PFSK-1 (cell line): ENCODE data around the gene TMEM223.

Source experiments
- FOXP2 ChIP-seq: optimal IDR thresholded peaks from 2 replicates; pipeline ENCODE3; 2011; ENCODE audit warnings: borderline replicate concordance, control low read depth, inconsistent platforms; ENCODE audit not compliant: insufficient read depth; ENCODE audit errors: extremely low read length, extremely low read depth
- POLR2AphosphoS5 ChIP-seq: IDR thresholded peaks from 2 replicates; pipeline ENCODE4 v1.6.1; 2012; ENCODE audit warnings: low read depth, mild to moderate bottlenecking, control low read depth, low read length, moderate library complexity
- REST ChIP-seq, 2 experiments: IDR thresholded peaks; 2 replicates each; pipeline versions ENCODE4 v1.6.1 to v1.8.0; 2011 to 2012; ENCODE audit warnings: low read depth in 2 of 2, low read length in 2 of 2, control low read depth in 1 of 2, inconsistent platforms in 1 of 2, mild to moderate bottlenecking in 1 of 2, moderate library complexity in 1 of 2; ENCODE audit not compliant: insufficient read depth in 1 of 2
- SIN3A ChIP-seq: IDR thresholded peaks from 2 replicates; pipeline ENCODE4 v1.6.1; 2012; ENCODE audit warnings: mild to moderate bottlenecking, low read length, moderate library complexity, borderline replicate concordance; ENCODE audit not compliant: insufficient read depth
- TAF1 ChIP-seq: IDR thresholded peaks from 2 replicates; pipeline ENCODE4 v1.6.1; 2012; ENCODE audit warnings: low read length, control low read depth, borderline replicate concordance; ENCODE audit not compliant: insufficient read depth

Gene TMEM223

DNA sequence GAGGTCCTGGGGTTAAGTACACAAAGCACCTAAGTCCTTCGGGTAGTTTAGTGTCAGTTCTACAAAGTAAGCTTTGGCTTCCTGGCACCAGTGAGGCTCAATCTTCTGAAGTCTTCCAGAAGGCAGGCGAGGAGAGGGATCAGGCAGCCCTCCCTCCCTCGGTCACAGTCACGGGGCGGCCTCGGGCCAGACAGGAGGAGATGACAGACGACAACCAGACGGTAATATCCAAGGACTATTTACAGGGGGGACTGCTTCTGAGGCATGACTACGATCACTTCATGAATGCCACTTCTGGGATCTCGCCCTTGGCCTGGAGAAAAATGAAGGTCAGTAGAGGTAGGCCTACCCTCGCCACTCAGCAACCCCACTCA is 383 bp upstream of the TMEM223 start:
- no peak for TF ChIP-seq SIN3A
- TF ChIP-seq REST (IDR thresholded peaks at IDR 0.05; ENCODE audit: insufficient read depth in 1 of 2, low read depth in 2 of 2, low read length in 2 of 2): no peak
- TF ChIP-seq POLR2AphosphoS5: no peak
- TF ChIP-seq FOXP2: no peak
- TF ChIP-seq TAF1: no peak

DNA sequence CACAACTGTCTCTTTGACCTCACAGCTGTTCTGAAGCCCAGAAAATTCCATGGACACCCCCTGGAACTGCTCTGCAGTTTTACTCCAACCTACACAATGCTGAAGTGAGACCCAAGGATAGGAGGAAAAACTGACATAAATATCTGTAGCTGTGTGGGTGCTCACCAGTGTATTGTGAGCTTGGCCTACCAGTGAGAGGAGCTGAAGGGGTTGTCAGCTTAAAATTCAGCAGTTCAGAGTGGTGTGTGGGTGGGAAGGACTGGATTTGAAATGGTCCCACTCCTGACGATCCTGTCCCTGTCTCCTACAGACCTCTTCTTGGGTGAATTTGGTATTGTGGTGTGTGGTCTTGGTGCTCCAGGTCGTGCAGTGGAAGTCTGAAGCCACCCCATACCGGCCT is 2.2 kb downstream of the TMEM223 start:
- TF ChIP-seq POLR2AphosphoS5 (no peak), SIN3A (no peak), REST (IDR thresholded peaks at IDR 0.05; ENCODE audit: insufficient read depth in 1 of 2, low read depth in 2 of 2, low read length in 2 of 2) (no peak), FOXP2 (no peak), TAF1 (no peak)

GRCh38 chr11:62788991-62789390 is 2.8 kb downstream of the TMEM223 start:
- TF ChIP-seq FOXP2 (no peak), TAF1 (no peak), POLR2AphosphoS5 (no peak), REST (IDR thresholded peaks at IDR 0.05; ENCODE audit: insufficient read depth in 1 of 2, low read depth in 2 of 2, low read length in 2 of 2) (no peak), SIN3A (no peak)

- peak; percentile 42 to 62; a peak in 3 of 4 replicates for TF ChIP-seq REST (IDR thresholded peaks at IDR 0.05; ENCODE audit: insufficient read depth in 1 of 2, low read depth in 2 of 2, low read length in 2 of 2)
- TF ChIP-seq SIN3A: peak; percentile 90
- TF ChIP-seq POLR2AphosphoS5: peak; percentile 97
- peak; percentile 85 for TF ChIP-seq FOXP2
- peak; percentile 97; the same call in 1 of the 2 replicates for TF ChIP-seq TAF1
These were observed 4.6 kb downstream of the TMEM223 start, which contains the start of gene TMEM179B for GRCh38 chr11:62787005-62787759. Gene TMEM179B (plus strand): TSS chr11:62787402. CDS start chr11:62787432, 30 bp downstream.
